Measurements from ENCODE around the gene ZNF443.
"Not testable (repeated sequence)": the region's sequence is repeated elsewhere in the genome, so short reads cannot be mapped to it uniquely, and the experiment has no call there.

DNA sequence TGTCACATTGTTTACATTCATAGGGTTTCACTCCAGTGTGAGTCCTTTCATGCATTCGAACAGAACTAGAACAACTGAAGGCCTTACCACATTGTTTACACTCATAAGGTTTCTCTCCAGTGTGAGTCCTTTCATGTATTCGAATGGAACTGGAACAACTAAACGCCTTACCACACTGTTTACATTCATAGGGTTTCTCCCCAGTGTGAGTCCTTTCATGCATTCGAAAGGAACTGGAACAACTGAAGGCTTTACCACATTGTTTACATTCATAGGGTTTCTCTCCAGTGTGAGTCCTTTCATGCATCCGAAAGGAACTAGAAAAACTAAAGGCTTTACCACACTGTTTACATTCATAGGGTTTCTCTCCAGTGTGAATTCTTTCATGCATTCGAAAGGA lies 23.3 kb upstream of the ZNF443 start:
- TF ChIP-seq CTCF (IDR thresholded peaks at IDR 0.05; ENCODE audit: extremely low read depth in 1 of 2, insufficient read depth in 1 of 2, low read depth in 1 of 2, low read length in 2 of 2); POLR2A (IDR thresholded peaks at IDR 0.05; ENCODE audit: low read depth, low read length); EZH2 (IDR thresholded peaks at IDR 0.05; ENCODE audit: borderline replicate concordance, low read depth, low read length, severe bottlenecking); GATA2 (IDR thresholded peaks at IDR 0.05; ENCODE audit: insufficient read depth, insufficient read length, low read depth, low read length); POLR2AphosphoS5 (IDR thresholded peaks at IDR 0.05; ENCODE audit: insufficient read depth, low read depth, low read length); MYC (IDR thresholded peaks at IDR 0.05; ENCODE audit: low read depth, low read length); MAX (IDR thresholded peaks at IDR 0.05; ENCODE audit: insufficient read depth, insufficient read length): not testable (repeated sequence)

All from endothelial cell of umbilical vein (primary cell).